ENCODE data around the gene CXADR. TPM values are rescaled to one million over a fixed set of nuclear protein-coding genes. Genes with fewer than 3 reads are reported as not detected.
"Not testable (repeated sequence)": the region's sequence is repeated elsewhere in the genome, so short reads cannot be mapped to it uniquely, and the experiment has no call there.

CXADR gene
- total RNA-seq, 4 donors from 2014 or later, result 39.9 to 75.4 (median 62.9) TPM

DNA sequence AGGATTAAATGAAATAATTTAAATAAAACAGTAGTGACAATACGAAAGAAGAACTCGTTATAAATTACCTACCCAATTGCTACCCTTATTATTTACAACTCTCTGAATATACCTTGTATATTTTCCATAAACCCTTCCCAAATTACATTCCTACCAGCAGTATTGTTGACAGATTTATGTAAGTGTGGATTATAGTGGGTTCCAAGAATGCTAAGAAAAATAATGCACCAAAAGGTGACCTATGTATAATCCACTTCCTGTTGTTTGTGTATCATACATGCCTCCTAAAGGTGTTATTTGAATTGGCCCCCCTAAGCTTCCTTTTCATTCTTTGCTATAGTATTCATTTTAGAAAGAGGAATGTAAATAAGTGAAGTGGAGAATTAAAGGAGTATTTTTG is 33.2 kb upstream of the CXADR start:
- WGBS, 2 donors, result 90 to 95% methylated on average over 2 of the region's 2 CpGs
- Histone ChIP-seq H3K9me3 (no peaks in the 10 kb centered on the region), H3K27ac (no peak overlapping the region), H3K36me3 (no peaks in the 10 kb centered on the region), H3K4me3 (replicated peaks in 1 of 3) (no peak overlapping the region), H3K27me3 (no peaks in the 10 kb centered on the region), H3K4me1 (no peaks in the 10 kb centered on the region)
- TF ChIP-seq POLR2A (IDR thresholded peaks at IDR 0.05), result no peak
- TF ChIP-seq, protein P1, sequence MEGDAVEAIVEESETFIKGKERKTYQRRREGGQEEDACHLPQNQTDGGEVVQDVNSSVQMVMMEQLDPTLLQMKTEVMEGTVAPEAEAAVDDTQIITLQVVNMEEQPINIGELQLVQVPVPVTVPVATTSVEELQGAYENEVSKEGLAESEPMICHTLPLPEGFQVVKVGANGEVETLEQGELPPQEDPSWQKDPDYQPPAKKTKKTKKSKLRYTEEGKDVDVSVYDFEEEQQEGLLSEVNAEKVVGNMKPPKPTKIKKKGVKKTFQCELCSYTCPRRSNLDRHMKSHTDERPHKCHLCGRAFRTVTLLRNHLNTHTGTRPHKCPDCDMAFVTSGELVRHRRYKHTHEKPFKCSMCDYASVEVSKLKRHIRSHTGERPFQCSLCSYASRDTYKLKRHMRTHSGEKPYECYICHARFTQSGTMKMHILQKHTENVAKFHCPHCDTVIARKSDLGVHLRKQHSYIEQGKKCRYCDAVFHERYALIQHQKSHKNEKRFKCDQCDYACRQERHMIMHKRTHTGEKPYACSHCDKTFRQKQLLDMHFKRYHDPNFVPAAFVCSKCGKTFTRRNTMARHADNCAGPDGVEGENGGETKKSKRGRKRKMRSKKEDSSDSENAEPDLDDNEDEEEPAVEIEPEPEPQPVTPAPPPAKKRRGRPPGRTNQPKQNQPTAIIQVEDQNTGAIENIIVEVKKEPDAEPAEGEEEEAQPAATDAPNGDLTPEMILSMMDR (IDR thresholded peaks at IDR 0.05), result no peak
- intact Hi-C loops (cut with DNase I), result no loop called here
- DNase-seq, result no peak

DNA sequence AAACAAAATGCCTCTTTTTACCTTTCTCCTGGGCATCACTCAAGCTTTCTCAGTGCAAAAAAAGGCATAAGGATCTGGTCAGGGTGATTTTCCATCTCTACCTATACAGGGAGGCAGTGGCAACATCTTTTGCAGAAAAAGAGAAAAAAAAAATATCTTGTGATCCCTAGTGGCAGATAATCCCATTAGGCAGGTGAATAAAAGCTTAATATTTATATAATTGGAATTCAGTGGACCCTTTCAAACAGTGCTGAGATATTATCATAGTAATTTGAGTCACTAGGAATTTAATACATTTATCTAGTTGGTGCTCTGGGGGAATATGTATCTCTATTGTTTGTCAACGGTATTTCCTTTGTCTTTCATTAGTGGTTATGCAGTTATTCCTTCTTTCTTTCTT is 29.9 kb upstream of the CXADR start:
- TF ChIP-seq, protein P1 (IDR thresholded peaks at IDR 0.05), result no peak
- TF ChIP-seq POLR2A (IDR thresholded peaks at IDR 0.05), result no peak
- intact Hi-C loops (cut with DNase I), result no loop called here
- WGBS, 2 donors, result 82 to 95% methylated on average over 1 of the region's 1 CpG
- H3K27me3 ChIP-seq, result no peaks in the 10 kb centered on the region
- H3K4me1 ChIP-seq, result no peaks in the 10 kb centered on the region
- H3K4me3 ChIP-seq (replicated peaks in 1 of 3), result no peak overlapping the region
- no peak for DNase-seq
- no peaks in the 10 kb centered on the region for H3K9me3 ChIP-seq
- H3K27ac ChIP-seq, result no peak overlapping the region
- H3K36me3 ChIP-seq, result no peaks in the 10 kb centered on the region

DNA sequence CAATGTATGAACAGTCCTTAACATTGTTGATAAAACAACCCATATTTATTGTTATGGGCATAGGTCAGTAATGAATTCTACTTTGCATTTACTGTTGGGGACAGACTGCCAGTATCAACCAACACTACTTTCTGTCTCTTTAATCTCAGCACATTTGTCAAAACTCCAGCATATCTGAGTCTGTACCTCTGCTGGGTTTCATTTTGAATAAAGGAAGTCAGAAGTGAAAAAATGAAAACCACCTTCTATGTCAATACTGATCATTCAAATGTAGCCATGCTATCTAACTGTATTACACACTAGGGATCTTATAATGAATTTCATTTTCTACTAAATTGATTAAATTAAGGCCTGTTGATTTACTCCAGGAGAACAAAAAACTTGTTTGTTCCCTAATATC is 24.2 kb upstream of the CXADR start:
- H3K9me3 ChIP-seq, result no peaks in the 10 kb centered on the region
- TF ChIP-seq, protein P1 (IDR thresholded peaks at IDR 0.05), result no peak
- no peak for TF ChIP-seq POLR2A (IDR thresholded peaks at IDR 0.05)

DNA sequence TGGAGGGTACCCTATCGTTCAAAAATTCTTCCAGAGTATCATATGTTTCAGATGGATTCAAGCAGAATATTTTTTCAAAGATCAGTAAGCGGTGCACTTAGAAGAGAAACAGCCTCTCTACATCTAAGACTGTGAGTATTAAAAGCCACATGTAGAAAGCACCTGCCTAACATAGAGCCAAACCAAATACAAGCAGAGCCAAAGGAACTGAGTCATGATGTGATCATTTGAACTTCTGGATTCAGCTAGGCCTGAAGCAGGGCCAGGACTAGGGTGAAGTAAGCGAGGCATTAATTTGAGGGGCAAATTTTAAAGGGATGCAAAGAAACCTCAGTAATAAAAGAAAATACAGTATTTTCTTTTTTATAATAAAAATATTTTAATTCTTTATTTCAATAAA is 23.3 kb upstream of the CXADR start:
- H3K27ac ChIP-seq; DNase-seq; H3K9me3 ChIP-seq; H3K4me3 ChIP-seq (replicated peaks in 1 of 3); intact Hi-C loops (cut with DNase I); H3K36me3 ChIP-seq; H3K27me3 ChIP-seq: not testable (repeated sequence)
- 66 to 83% methylated on average over 3 of the region's 3 CpGs for WGBS, 2 donors
- H3K4me1 ChIP-seq, result peaks cover 10 to 11% of the 10 kb centered on the region in 2 donors

More for the DNA sequence above, 24.2 kb upstream of the CXADR start:
- H3K36me3 ChIP-seq, result no peaks in the 10 kb centered on the region
- no peak for DNase-seq
- H3K27ac ChIP-seq, result no peak overlapping the region
- intact Hi-C loops (cut with DNase I), result no loop called here
- no peaks in the 10 kb centered on the region for H3K27me3 ChIP-seq
- peaks cover 10 to 11% of the 10 kb centered on the region in 2 donors for H3K4me1 ChIP-seq
- H3K4me3 ChIP-seq (replicated peaks in 1 of 3), result no peak overlapping the region

DNA sequence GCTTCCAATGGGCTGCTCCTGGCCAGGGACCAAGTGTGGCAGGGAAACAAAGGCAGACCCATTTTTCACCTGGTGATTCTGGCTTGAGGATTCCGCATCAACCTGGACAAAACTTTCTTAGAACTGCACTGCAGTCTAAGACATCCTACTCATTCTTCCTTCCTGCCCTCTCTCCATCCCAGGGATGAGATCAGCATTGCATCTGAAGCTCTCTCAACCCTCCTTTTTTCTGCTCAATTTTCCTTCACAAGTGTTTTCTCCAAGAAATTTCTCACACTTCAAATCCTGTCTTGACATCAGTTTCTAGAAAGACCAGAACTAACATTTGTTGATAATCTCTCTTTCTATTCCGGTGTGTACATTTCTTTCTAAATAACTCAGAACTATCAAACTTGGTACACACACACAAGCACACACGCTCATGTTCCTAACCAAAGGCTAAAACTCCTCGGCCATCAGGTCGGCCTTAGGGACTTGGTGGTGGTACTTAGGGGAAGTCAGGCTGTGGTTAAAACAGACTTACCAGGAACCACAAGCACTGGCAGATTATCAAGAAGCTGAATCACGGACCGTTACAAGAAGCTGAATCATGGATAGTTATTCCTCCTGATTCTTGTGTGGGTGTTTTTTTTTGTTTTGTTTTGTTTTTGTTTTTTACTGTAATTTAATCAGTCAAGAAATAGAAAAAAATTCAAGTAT is 21.0 kb upstream of the CXADR start:
- peak; percentile 21 to 36 for DNase-seq
- Histone ChIP-seq H3K4me3 (replicated peaks in 1 of 3) (no peak overlapping the region), H3K4me1 (peaks cover 10 to 11% of the 10 kb centered on the region in 2 donors), H3K27me3 (no peaks in the 10 kb centered on the region), H3K36me3 (no peaks in the 10 kb centered on the region), H3K9me3 (no peaks in the 10 kb centered on the region), H3K27ac (no peak overlapping the region)
- 56 to 61% methylated on average over 7 of the region's 7 CpGs for WGBS, 2 donors
- TF ChIP-seq, protein P1 (IDR thresholded peaks at IDR 0.05), result no peak
- TF ChIP-seq POLR2A (IDR thresholded peaks at IDR 0.05), result no peak
- intact Hi-C loops (cut with DNase I), result no loop called here

Data from thyroid gland (tissue), 4 donors.